Smooth muscle cell (in vitro differentiated cells): ENCODE results near the gene NUPR1. TPM values are rescaled to one million over a fixed set of nuclear protein-coding genes. Genes with fewer than 3 reads are reported as not detected.

Experiments
- DNase-seq: peaks from one replicate; lab custom pipeline; 2025; ENCODE audit not compliant: unreplicated experiment; lab: John Stamatoyannopoulos, UW
- H2AFZ ChIP-seq: fragments of 200-600 bp; sonication (generic); 2 replicates; pipeline ENCODE4 v1.6.0; 2016; ENCODE audit warnings: antibody characterized with exemption, low read depth, mild to moderate bottlenecking
- H3F3A ChIP-seq: fragments of 200-600 bp; sonication (generic); 2 replicates; pipeline ENCODE4 v1.6.0; 2017; ENCODE audit warnings: antibody characterized with exemption, low read depth
- H3K27ac ChIP-seq: fragments of 200-600 bp; sonication (generic); 2 replicates; pipeline ENCODE4 v1.5.1; 2016; ENCODE audit warnings: low read depth, mild to moderate bottlenecking
- H3K27me3 ChIP-seq: fragments of 200-600 bp; sonication (generic); 2 replicates; pipeline ENCODE4 v1.6.1; 2016; ENCODE audit warnings: low read depth, mild to moderate bottlenecking
- H3K36me3 ChIP-seq: fragments of 200-600 bp; sonication (generic); 2 replicates; pipeline ENCODE4 v1.5.1; 2016; ENCODE audit warnings: low read depth
- H3K4me1 ChIP-seq: fragments of 200-600 bp; sonication (generic); 2 replicates; pipeline ENCODE4 v1.5.1; 2016; ENCODE audit warnings: low read depth
- H3K4me2 ChIP-seq: fragments of 200-600 bp; sonication (generic); 2 replicates; pipeline ENCODE4 v1.6.0; 2016; ENCODE audit warnings: mild to moderate bottlenecking
- H3K4me3 ChIP-seq: fragments of 200-600 bp; sonication (generic); 2 replicates; pipeline ENCODE4 v1.5.1; 2016; ENCODE audit warnings: mild to moderate bottlenecking
- H3K79me2 ChIP-seq: fragments of 200-600 bp; sonication (generic); 2 replicates; pipeline ENCODE4 v1.6.0; 2016; ENCODE audit warnings: low read depth, mild to moderate bottlenecking
- H3K9ac ChIP-seq: fragments of 200-600 bp; sonication (generic); 2 replicates; pipeline ENCODE4 v1.6.0; 2016; ENCODE audit warnings: low read depth
- H3K9me3 ChIP-seq: fragments of 200-600 bp; sonication (generic); replicated peaks from 2 replicates; pipeline ENCODE4 v1.5.1; 2016; ENCODE audit warnings: low read depth
- H4K20me1 ChIP-seq: fragments of 200-600 bp; sonication (generic); 2 replicates; pipeline ENCODE4 v1.6.0; 2016; ENCODE audit warnings: low read depth
- CTCF ChIP-seq: fragments of 200-600 bp; sonication (generic); IDR thresholded peaks from 2 replicates; pipeline ENCODE4 v1.5.1; 2017; ENCODE audit warnings: borderline replicate concordance, mild to moderate bottlenecking, antibody characterized with exemption; ENCODE audit not compliant: insufficient read depth, poor library complexity, severe bottlenecking
- WGBS: methylation state at CpG from one replicate; pipeline ENCODE4 v1.1.7; 2016; ENCODE audit warnings: low lambda C conversion rate; 5-methylcytosine and 5-hydroxymethylcytosine counted together
- polyA plus RNA-seq: library from polyadenylated mRNA; unstranded; fragments of >200 nt; fragmentation: Nextera tagmentation; extraction: Ambion mirVana; gene quantifications from 2 replicates; pipeline ENCODE4 v1.2.1, GENCODE V29; 2016
- total RNA-seq: library from RNA; depleted of rRNA; stranded (reverse); fragments of >200 nt; gene quantifications from 2 replicates; pipeline ENCODE4 v1.2.3, GENCODE V29; 2014

The NUPR1 gene
- total and polyA plus RNA-seq, 2 experiments from 2014 or later: 0.67 to 22.2 TPM

DNA sequence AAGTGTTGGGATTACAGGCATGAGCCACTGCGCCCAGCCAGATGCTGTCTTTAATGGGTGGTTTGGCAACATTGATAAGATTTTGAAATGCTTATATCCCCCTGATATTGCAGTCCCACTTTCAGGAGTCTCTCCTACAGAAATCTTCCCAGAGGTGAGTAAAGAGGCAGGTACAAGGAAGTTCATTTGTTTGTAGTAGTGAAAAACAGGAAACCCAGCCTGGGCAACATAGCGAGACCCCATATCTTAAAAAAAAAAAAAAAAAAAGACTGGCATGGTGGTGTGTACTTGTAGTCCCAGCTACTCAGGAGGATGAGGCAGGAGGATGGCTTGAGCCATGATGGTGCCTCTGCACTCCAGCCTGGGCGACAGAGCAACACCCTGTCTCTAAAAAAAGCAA is 6.2 kb upstream of the NUPR1 start:
- H2AFZ ChIP-seq: no peak overlapping the region
- no peaks in the 10 kb centered on the region for H3F3A ChIP-seq
- H3K27me3 ChIP-seq: no peaks in the 10 kb centered on the region
- WGBS: 93% methylated on average over 3 of the region's 3 CpGs
- no peak overlapping the region for H3K4me2 ChIP-seq
- no peak overlapping the region for H3K9ac ChIP-seq
- H3K79me2 ChIP-seq: no peaks in the 10 kb centered on the region
- no peaks in the 10 kb centered on the region for H3K9me3 ChIP-seq
- no peak overlapping the region for H3K27ac ChIP-seq
- DNase-seq: no peak
- H4K20me1 ChIP-seq: no peaks in the 10 kb centered on the region
- no peak for TF ChIP-seq CTCF
- H3K4me3 ChIP-seq: no peak overlapping the region
- no peaks in the 10 kb centered on the region for H3K36me3 ChIP-seq
- H3K4me1 ChIP-seq: no peaks in the 10 kb centered on the region

- no peaks in the 10 kb centered on the region for H3K79me2 ChIP-seq
- H3K27me3 ChIP-seq: no peaks in the 10 kb centered on the region
- no peak overlapping the region for H2AFZ ChIP-seq
- no peak for DNase-seq
- H3K4me1 ChIP-seq: no peaks in the 10 kb centered on the region
- H4K20me1 ChIP-seq: no peaks in the 10 kb centered on the region
- no peak overlapping the region for H3K9ac ChIP-seq
- no peak overlapping the region for H3K4me2 ChIP-seq
- H3K36me3 ChIP-seq: no peaks in the 10 kb centered on the region
- WGBS: 96% methylated on average over 7 of the region's 7 CpGs
- no peaks in the 10 kb centered on the region for H3K9me3 ChIP-seq
- H3K27ac ChIP-seq: no peak overlapping the region
- TF ChIP-seq CTCF: no peak
- H3F3A ChIP-seq: no peaks in the 10 kb centered on the region
- H3K4me3 ChIP-seq: no peak overlapping the region
These were observed 4.3 kb upstream of the NUPR1 start for GRCh38 chr16:28543072-28543471.

DNA sequence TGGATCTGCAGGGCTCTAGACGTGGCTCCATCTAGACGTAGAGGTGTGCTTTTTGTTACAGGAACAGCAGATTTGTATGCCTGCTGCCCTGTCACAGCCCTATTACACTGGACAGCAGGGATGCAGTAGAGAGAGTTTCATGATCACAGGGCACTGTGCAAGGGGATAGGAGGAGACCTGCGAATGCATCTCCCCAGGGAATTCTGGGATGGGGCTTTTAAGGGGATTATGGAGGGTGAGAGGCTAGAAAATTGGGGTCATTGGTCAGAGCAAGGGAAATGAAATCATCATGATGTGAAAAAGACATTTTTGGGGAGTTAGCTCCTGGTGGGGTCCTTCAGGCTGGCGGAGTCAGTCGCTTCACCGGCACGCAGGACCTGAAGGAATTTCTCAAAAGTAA is 3.9 kb upstream of the NUPR1 start:
- H3K9ac ChIP-seq: no peak overlapping the region
- no peaks in the 10 kb centered on the region for H3K79me2 ChIP-seq
- no peaks in the 10 kb centered on the region for H3K27me3 ChIP-seq
- H3K4me3 ChIP-seq: no peak overlapping the region
- no peaks in the 10 kb centered on the region for H4K20me1 ChIP-seq
- H3K36me3 ChIP-seq: no peaks in the 10 kb centered on the region
- WGBS: 94% methylated on average over 7 of the region's 7 CpGs
- no peak for DNase-seq
- H3K4me2 ChIP-seq: no peak overlapping the region
- H3K27ac ChIP-seq: no peak overlapping the region
- H3K4me1 ChIP-seq: no peaks in the 10 kb centered on the region
- TF ChIP-seq CTCF: no peak
- H3F3A ChIP-seq: no peaks in the 10 kb centered on the region
- no peaks in the 10 kb centered on the region for H3K9me3 ChIP-seq
- H2AFZ ChIP-seq: no peak overlapping the region

- Histone ChIP-seq H3K4me2 (no peak overlapping the region), H4K20me1 (no peaks in the 10 kb centered on the region), H3K27ac (no peak overlapping the region), H3K36me3 (no peaks in the 10 kb centered on the region), H3K4me3 (no peak overlapping the region), H3F3A (no peaks in the 10 kb centered on the region), H3K79me2 (no peaks in the 10 kb centered on the region), H3K9ac (no peak overlapping the region), H3K9me3 (no peaks in the 10 kb centered on the region), H3K4me1 (no peaks in the 10 kb centered on the region), H3K27me3 (no peaks in the 10 kb centered on the region), H2AFZ (no peak overlapping the region)
- 94% methylated on average over 3 of the region's 3 CpGs for WGBS
- no peak for DNase-seq
- no peak for TF ChIP-seq CTCF
These were observed 1.6 kb upstream of the NUPR1 start for GRCh38 chr16:28540346-28540745.
